Adrenal gland (tissue), 12 donors: Measurements from ENCODE around the gene ADAMTS18. TPM values are rescaled to one million over a fixed set of nuclear protein-coding genes. Genes with fewer than 3 reads are reported as not detected.
"Not testable (repeated sequence)": the region's sequence is repeated elsewhere in the genome, so short reads cannot be mapped to it uniquely, and the experiment has no call there.

Experiments used
- DNase-seq, 7 donors: peaks; one replicate each; pipeline ENCODE4 v3.0.0-alpha.2; 2019 to 2020
- H3K27ac ChIP-seq, 5 donors: fragments of 200-600 bp; sonication (generic) in 4 of 5; 1 replicate in 3 of 5; 2 replicates in 2 of 5; pipeline versions ENCODE4 v1.5.1 to v1.8.0; 2016 to 2020; ENCODE audit warnings: mild to moderate bottlenecking in 1 of 5
- H3K27me3 ChIP-seq: fragments of 200-600 bp; 2 replicates; pipeline ENCODE4 v1.8.0; 2021
- H3K36me3 ChIP-seq, 2 donors: fragments of 200-600 bp; replicated peaks in 1 of 2; 1 replicate in 1 of 2; 2 replicates in 1 of 2; pipeline versions ENCODE4 v1.5.1 to v1.8.0; 2018 to 2022
- H3K4me1 ChIP-seq, 2 donors: fragments of 200-600 bp; replicated peaks in 1 of 2; 1 replicate in 1 of 2; 2 replicates in 1 of 2; pipeline versions ENCODE4 v1.5.1 to v1.8.0; 2018 to 2021
- H3K4me3 ChIP-seq, 4 donors: fragments of 200-600 bp; sonication (generic) in 3 of 4; one replicate each; pipeline ENCODE4 v1.5.1; 2016 to 2018
- H3K9me3 ChIP-seq, 3 donors: fragments of 200-600 bp; sonication (generic) in 1 of 3; replicated peaks in 1 of 3; 1 replicate in 2 of 3; 2 replicates in 1 of 3; pipeline versions ENCODE4 v1.5.1 to v1.8.0; 2016 to 2021
- CTCF ChIP-seq, 6 experiments: fragments of 450-650 bp in 4 of 6; fragments of 200-600 bp in 2 of 6; sonication (generic) in 1 of 6; IDR thresholded peaks; 1 replicate in 5 of 6; 2 replicates in 1 of 6; pipeline versions ENCODE4 v1.5.1 to v1.8.0; 2016 to 2021; ENCODE audit warnings: antibody characterized with exemption in 6 of 6, mild to moderate bottlenecking in 2 of 6, moderate library complexity in 1 of 6
- POLR2A ChIP-seq, 2 donors: fragments of 450-650 bp; IDR thresholded peaks; one replicate each; pipeline ENCODE4 v1.6.1; 2017; ENCODE audit warnings: antibody characterized with exemption in 2 of 2, mild to moderate bottlenecking in 2 of 2, moderate library complexity in 1 of 2
- WGBS, 4 donors: extraction: QIAGEN DNeasy Blood & Tissue Kit in 2 of 4; methylation state at CpG; one replicate each; pipeline versions ENCODE4 v1.1.5 to v1.1.7; 2013 to 2017; 5-methylcytosine and 5-hydroxymethylcytosine counted together
- intact Hi-C, 2 donors: fragments of 100-400 bp; cut with DNase I; formaldehyde crosslinking; loops; one replicate each; pipeline versions ENCODE4 v1.14.1 to v1.15.0; 2022 to 2023
- polyA plus RNA-seq, 3 donors: library from polyadenylated mRNA; stranded (reverse); fragments of 200-250 nt in 2 of 3; fragments of 350-450 nt in 1 of 3; fragmentation: Illumina TruSeq in 1 of 3; extraction: RNeasy Lipid Tissue Mini Kit (QIAGEN cat#74804) in 1 of 3; gene quantifications; one replicate each; pipeline ENCODE4 v1.2.3, GENCODE V29; 2013 to 2014
- total RNA-seq, 9 donors: library from RNA; depleted of rRNA in 4 of 9; stranded (reverse); fragments of >200 nt in 4 of 9; fragments of 120-200 nt in 1 of 9; fragmentation: NEBNext Ultra II Directional in 1 of 9; extraction: Animal tissue kit (Norgen Biotek cat#: 25700) in 1 of 9; gene quantifications; one replicate each; pipeline versions ENCODE4 v1.1.0 to v1.2.4, GENCODE V29; 2013 to 2023
- donor health status: healthy with polysubstance abuse.
- donor health status: Bipolar disorder and iron deficiency.
- donor health status: DM: yes; HTN: yes; CAD: no.
- donor health status: DM: no; HTN: no; CAD: no.
- donor health status: DM: no; HTN: no; CAD: no.
- donor health status: DM: yes; HTN: yes; CAD: no.

The ADAMTS18 gene
- total and polyA plus RNA-seq, 12 donors = 0.10 to 0.32 (median 0.11) TPM; not detected in 9

GRCh38 chr16:77469634-77470033 lies 34.8 kb upstream of the ADAMTS18 start:
- TF ChIP-seq POLR2A (IDR thresholded peaks at IDR 0.05) (no peak), CTCF (IDR thresholded peaks at IDR 0.05) (no peak)
- Histone ChIP-seq H3K4me3 (no peak overlapping the region), H3K27me3 (no peaks in the 10 kb centered on the region), H3K9me3 (peaks cover 0 to 6% (median 0%) of the 10 kb centered on the region in 3 donors), H3K27ac (no peak overlapping the region), H3K4me1 (no peaks in the 10 kb centered on the region), H3K36me3 (no peaks in the 10 kb centered on the region)
- intact Hi-C loops = no loop called here
- DNase-seq = no peak
- WGBS, 4 donors = 45 to 54% (median 50%) methylated on average over 1 to 3 of the region's 3 CpGs

- intact Hi-C loops = no loop called here
- TF ChIP-seq POLR2A (IDR thresholded peaks at IDR 0.05) = no peak
- TF ChIP-seq CTCF (IDR thresholded peaks at IDR 0.05) = no peak
- no peak for DNase-seq
- no peaks in the 10 kb centered on the region for H3K27me3 ChIP-seq
- H3K27ac ChIP-seq = no peak overlapping the region
- no peaks in the 10 kb centered on the region for H3K36me3 ChIP-seq
- WGBS, 4 donors = 35 to 42% (median 40%) methylated on average over 3 of the region's 3 CpGs
- H3K9me3 ChIP-seq = peaks cover 0 to 5% (median 0%) of the 10 kb centered on the region in 3 donors
- no peaks in the 10 kb centered on the region for H3K4me1 ChIP-seq
- H3K4me3 ChIP-seq = no peak overlapping the region
Measured at GRCh38 chr16:77468831-77469230, 34.0 kb upstream of the ADAMTS18 start.

DNA sequence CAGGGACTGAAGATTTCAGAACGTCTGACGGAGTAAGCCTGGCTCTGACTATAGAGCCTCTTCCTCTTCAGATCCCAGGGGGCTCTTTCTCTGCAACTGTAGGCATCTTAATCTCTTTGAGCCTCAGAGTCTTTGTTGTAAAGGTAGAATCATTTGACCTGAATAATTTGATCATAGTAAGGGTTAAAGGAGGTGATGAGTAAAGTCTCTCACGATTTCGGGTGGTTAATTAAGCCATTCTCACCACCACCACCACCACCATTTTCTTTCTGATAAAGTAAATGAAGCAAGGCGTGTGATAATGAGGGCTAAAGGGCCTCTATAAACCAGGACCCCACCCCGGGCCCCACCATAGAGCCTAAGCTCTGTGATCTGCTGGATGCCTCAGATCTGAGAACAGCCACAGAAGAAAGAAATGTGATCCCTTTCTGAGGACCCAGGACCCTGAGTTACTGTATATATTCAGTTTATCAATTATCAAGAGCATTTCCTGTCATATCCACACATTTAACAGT lies 33.0 kb upstream of the ADAMTS18 start:
- TF ChIP-seq POLR2A (IDR thresholded peaks at IDR 0.05) (no peak), CTCF (IDR thresholded peaks at IDR 0.05) (no peak)
- intact Hi-C loops = no loop called here
- Histone ChIP-seq H3K36me3 (no peaks in the 10 kb centered on the region), H3K9me3 (no peaks in the 10 kb centered on the region), H3K27me3 (no peaks in the 10 kb centered on the region), H3K27ac (no peak overlapping the region), H3K4me3 (no peak overlapping the region), H3K4me1 (no peaks in the 10 kb centered on the region)
- no peak for DNase-seq
- 52 to 67% (median 61%) methylated on average over 6 of the region's 6 CpGs for WGBS, 4 donors

GRCh38 chr16:77463659-77464058 lies 28.8 kb upstream of the ADAMTS18 start:
- H3K4me1 ChIP-seq, DNase-seq, H3K4me3 ChIP-seq, intact Hi-C loops, H3K27ac ChIP-seq, H3K27me3 ChIP-seq, H3K9me3 ChIP-seq, H3K36me3 ChIP-seq: not testable (repeated sequence)
- 88 to 99% (median 95%) methylated on average over 3 to 5 of the region's 5 CpGs for WGBS, 4 donors

DNA sequence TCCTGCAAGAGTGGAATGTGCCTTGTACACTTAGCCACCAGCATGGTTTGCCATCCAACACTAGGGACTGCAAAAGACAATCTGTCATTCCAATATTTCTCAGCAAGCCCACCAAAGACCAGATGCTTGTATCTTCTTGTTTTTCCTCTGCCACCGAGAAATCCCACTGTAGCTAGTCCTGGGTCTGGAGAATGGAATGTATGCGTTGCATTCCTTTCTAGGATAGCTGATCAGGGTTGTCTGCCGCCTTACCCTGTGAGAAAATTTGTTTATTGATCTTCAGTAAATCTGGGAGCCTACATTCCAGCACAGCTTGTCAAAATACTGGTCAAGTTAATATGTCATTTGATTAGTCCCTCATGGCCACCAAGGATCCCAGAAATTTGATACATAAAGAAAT lies 28.1 kb upstream of the ADAMTS18 start:
- no peak for TF ChIP-seq CTCF (IDR thresholded peaks at IDR 0.05)
- no peak for TF ChIP-seq POLR2A (IDR thresholded peaks at IDR 0.05)
- Histone ChIP-seq H3K4me3 (no peak overlapping the region), H3K36me3 (no peaks in the 10 kb centered on the region), H3K27ac (no peak overlapping the region), H3K27me3 (no peaks in the 10 kb centered on the region), H3K4me1 (no peaks in the 10 kb centered on the region), H3K9me3 (no peaks in the 10 kb centered on the region)
- intact Hi-C loops = no loop called here
- DNase-seq = no peak
- 31 to 56% (median 46%) methylated on average over 3 of the region's 3 CpGs for WGBS, 4 donors
